HG03571 (cell line): ENCODE results near the gene UBE2G2.

Source experiments
- ATAC-seq: cut with Tn5 transposase; IDR thresholded peaks from one replicate; pipeline ENCODE4 v1.9.1; 2021; ENCODE audit not compliant: unreplicated experiment

UBE2G2 gene

GRCh38 chr21:44752671-44753235, 48.9 kb downstream of the UBE2G2 start:
- no peak for ATAC-seq

GRCh38 chr21:44751799-44752636, 49.6 kb downstream of the UBE2G2 start:
- no peak for ATAC-seq

GRCh38 chr21:44751186-44751798, 50.3 kb downstream of the UBE2G2 start:
- no peak for ATAC-seq

GRCh38 chr21:44750675-44751025, 51.0 kb downstream of the UBE2G2 start:
- no peak for ATAC-seq

GRCh38 chr21:44749759-44750674, 51.6 kb downstream of the UBE2G2 start:
- no peak for ATAC-seq

GRCh38 chr21:44749116-44749758, 52.4 kb downstream of the UBE2G2 start:
- ATAC-seq = no peak

GRCh38 chr21:44748621-44749020, 53.0 kb downstream of the UBE2G2 start:
- no peak for ATAC-seq

GRCh38 chr21:44742418-44743153, 59.0 kb downstream of the UBE2G2 start:
- no peak for ATAC-seq

GRCh38 chr21:44741921-44742320, 59.7 kb downstream of the UBE2G2 start:
- ATAC-seq = no peak

GRCh38 chr21:44740742-44741141, 60.9 kb downstream of the UBE2G2 start:
- no peak for ATAC-seq

GRCh38 chr21:44739316-44739715, 62.3 kb downstream of the UBE2G2 start:
- ATAC-seq = no peak

GRCh38 chr21:44738621-44739020, 63.0 kb downstream of the UBE2G2 start:
- no peak for ATAC-seq

GRCh38 chr21:44737706-44738354, 63.8 kb downstream of the UBE2G2 start:
- no peak for ATAC-seq

GRCh38 chr21:44736291-44737004, 65.2 kb downstream of the UBE2G2 start:
- ATAC-seq = no peak

- ATAC-seq = no peak
These were observed 65.8 kb downstream of the UBE2G2 start for GRCh38 chr21:44735821-44736220.

GRCh38 chr21:44734841-44735240, 66.8 kb downstream of the UBE2G2 start:
- no peak for ATAC-seq

GRCh38 chr21:44734026-44734745, 67.4 kb downstream of the UBE2G2 start:
- ATAC-seq = no peak

GRCh38 chr21:44732956-44733355, 68.7 kb downstream of the UBE2G2 start:
- ATAC-seq = no peak
